OCI-LY3 (cell line): ENCODE data around the gene BACE2.

ENCODE experiments used
- H2AFZ ChIP-seq: fragments of 200-600, 300-600 bp; shearing (Covaris generic); 2 replicates; pipeline ENCODE4 v1.6.0; 2014; ENCODE audit warnings: antibody characterized with exemption, low read depth, low read length
- H3K27ac ChIP-seq: fragments of 200-600, 300-600 bp; sonication (generic); 2 replicates; pipeline ENCODE4 v1.5.1; 2014; ENCODE audit warnings: mild to moderate bottlenecking, low read length, moderate library complexity, mixed read lengths
- H3K27me3 ChIP-seq: fragments of 200-600, 300-600 bp; sonication (generic); 2 replicates; pipeline ENCODE4 v1.6.1; 2014; ENCODE audit warnings: low read depth, low read length, mixed read lengths
- H3K36me3 ChIP-seq: fragments of 200-600, 300-600 bp; sonication (generic); replicated peaks from 2 replicates; pipeline ENCODE3; 2014; ENCODE audit warnings: low read depth, low read length, mixed read lengths
- H3K4me1 ChIP-seq: fragments of 300-600, 200-600 bp; sonication (generic); 2 replicates; pipeline ENCODE4 v1.6.1; 2014; ENCODE audit warnings: low read length, mixed read lengths
- H3K4me2 ChIP-seq: fragments of 200-600, 300-600 bp; sonication (generic); 2 replicates; pipeline ENCODE4 v1.6.1; 2014; ENCODE audit warnings: low read length, mixed read lengths
- H3K4me3 ChIP-seq: fragments of 300-600, 200-600 bp; sonication (generic); 2 replicates; pipeline ENCODE4 v1.5.1; 2014; ENCODE audit warnings: antibody characterized with exemption, mild to moderate bottlenecking, low read length, moderate library complexity
- H3K79me2 ChIP-seq: fragments of 300-600, 200-600 bp; shearing (Covaris generic); 2 replicates; pipeline ENCODE4 v1.6.1; 2014; ENCODE audit warnings: mild to moderate bottlenecking, low read length, mixed read lengths
- H3K9ac ChIP-seq: fragments of 300-600, 200-600 bp; shearing (Covaris generic); 2 replicates; pipeline ENCODE4 v1.6.0; 2014; ENCODE audit warnings: mild to moderate bottlenecking, low read length, moderate library complexity
- H3K9me3 ChIP-seq: fragments of 200-600, 300-600 bp; shearing (Covaris generic); 2 replicates; pipeline ENCODE4 v1.6.1; 2014; ENCODE audit warnings: low read length, mixed read lengths; ENCODE audit not compliant: insufficient read depth
- H4K20me1 ChIP-seq: fragments of 200-600, 300-600 bp; sonication (generic); 2 replicates; pipeline ENCODE4 v1.6.1; 2016; ENCODE audit warnings: low read length, mixed read lengths; ENCODE audit not compliant: insufficient read depth
- CTCF ChIP-seq: fragments of 200-600, 300-600 bp; sonication (generic); IDR thresholded peaks from 2 replicates; pipeline ENCODE4 v1.5.1; 2014; ENCODE audit warnings: antibody characterized with exemption, low read length, low read depth
- EZH2phosphoT487 ChIP-seq: fragments of 200-600 bp; shearing (Covaris generic); IDR thresholded peaks from 2 replicates; pipeline ENCODE4 v1.6.1; 2018; ENCODE audit warnings: antibody characterized with exemption, mixed run types, low read depth

BACE2 gene

DNA sequence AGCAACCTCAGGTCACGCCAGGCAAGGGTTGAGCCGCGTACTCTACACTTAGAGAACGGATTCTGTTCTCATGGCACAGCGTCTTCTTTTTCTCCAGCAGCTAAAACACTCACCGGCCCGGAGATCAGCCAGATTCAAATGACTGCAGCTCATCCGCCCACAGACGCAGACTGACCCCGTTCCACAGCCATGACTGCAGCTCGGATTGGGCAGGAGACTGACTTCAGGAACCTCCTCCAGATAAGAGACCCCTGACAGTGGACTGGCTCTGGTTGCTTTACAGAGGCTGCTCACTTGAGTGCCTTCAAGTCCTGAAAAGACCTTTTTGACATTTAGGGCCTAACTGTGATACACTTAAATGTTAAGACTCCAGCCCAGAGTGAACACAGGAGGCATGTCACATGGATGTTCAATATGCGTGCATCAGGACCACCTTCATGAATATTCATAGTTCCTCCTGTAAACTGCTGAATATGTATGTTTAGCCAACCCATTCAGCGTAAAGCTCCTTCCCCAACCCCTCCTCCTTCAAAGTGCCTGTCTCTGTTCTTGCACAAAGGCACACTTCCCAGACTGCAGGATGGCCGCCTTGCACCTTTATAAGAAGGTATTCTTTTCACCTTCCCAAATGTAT lies 42.6 kb downstream of the BACE2 start:
- Histone ChIP-seq H3K27me3 (peaks cover 12% of the 10 kb centered on the region; the same call in 1 of the 2 replicates), H3K4me2 (no peak overlapping the region), H3K36me3 (no peaks in the 10 kb centered on the region), H3K27ac (no peak overlapping the region), H3K4me3 (no peak overlapping the region), H3K79me2 (no peaks in the 10 kb centered on the region), H4K20me1 (no peaks in the 10 kb centered on the region), H3K9ac (no peak overlapping the region), H2AFZ (no peak overlapping the region), H3K9me3 (no peaks in the 10 kb centered on the region), H3K4me1 (no peaks in the 10 kb centered on the region)
- TF ChIP-seq EZH2phosphoT487 (no peak), CTCF (no peak)

DNA sequence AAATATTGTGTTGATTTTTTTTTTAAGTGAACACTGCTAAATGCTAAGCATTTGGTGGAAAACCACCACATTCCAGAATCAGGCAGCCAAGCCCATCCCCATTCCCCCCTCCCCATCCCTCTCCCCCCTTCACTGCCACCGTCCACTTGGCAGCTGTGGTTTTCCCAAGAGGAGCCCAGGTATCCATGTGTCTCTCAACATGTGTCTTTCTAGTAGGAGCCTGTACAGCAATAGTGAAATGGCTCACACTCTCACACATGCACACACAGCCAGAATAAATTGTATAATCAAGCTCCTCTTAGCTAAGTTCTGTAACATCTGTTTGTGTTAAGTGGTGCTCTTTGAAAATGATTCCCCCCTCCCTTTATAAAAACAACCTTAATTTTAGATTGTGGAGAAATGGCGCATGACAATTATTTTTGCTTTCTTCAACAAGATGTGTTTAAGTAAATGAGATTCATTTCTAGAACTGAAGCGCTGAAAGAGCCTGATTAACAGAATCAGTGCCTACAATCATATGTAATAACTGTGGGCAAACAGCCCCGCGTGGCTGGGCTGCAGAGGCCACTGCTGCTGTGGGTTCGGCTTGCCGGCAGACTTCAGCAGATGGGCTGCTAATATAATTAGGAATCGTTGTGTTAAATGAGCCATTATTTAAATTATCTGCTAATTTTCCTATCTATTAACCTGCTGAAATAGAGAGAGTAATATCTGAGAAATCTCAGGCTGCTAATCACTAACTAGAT lies 43.3 kb downstream of the BACE2 start:
- Histone ChIP-seq H3K27ac (no peak overlapping the region), H4K20me1 (no peaks in the 10 kb centered on the region), H3K4me1 (no peaks in the 10 kb centered on the region), H3K27me3 (peaks cover 12% of the 10 kb centered on the region; the same call in 1 of the 2 replicates), H2AFZ (no peak overlapping the region), H3K79me2 (no peaks in the 10 kb centered on the region), H3K9me3 (no peaks in the 10 kb centered on the region), H3K4me3 (no peak overlapping the region), H3K36me3 (no peaks in the 10 kb centered on the region), H3K4me2 (no peak overlapping the region), H3K9ac (no peak overlapping the region)
- TF ChIP-seq CTCF (no peak), EZH2phosphoT487 (no peak)

DNA sequence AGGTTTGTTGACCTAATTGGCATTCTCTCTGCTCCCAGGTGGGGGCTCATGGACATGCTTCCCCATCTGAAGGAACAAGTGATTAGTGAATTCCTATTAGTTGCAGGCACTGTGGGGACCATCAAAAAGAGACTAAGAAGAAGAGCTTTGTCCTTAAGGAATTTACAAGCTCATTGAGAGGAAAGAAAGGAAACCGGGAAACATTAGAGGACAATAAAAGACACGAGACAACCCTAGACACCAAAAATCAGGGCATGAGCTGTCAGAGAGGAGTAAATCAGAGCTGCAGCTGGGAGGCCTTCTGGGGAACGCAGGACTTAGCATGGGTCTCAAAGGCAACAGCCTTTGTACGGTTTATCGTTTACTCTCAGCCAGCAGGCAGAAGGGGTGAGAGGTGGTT lies 45.1 kb downstream of the BACE2 start:
- Histone ChIP-seq H3K27me3 (peaks cover 8% of the 10 kb centered on the region; the same call in 1 of the 2 replicates), H2AFZ (no peak overlapping the region), H3K36me3 (no peaks in the 10 kb centered on the region), H3K9me3 (no peaks in the 10 kb centered on the region), H3K79me2 (no peaks in the 10 kb centered on the region), H3K4me2 (no peak overlapping the region), H3K4me3 (no peak overlapping the region), H4K20me1 (no peaks in the 10 kb centered on the region), H3K9ac (no peak overlapping the region), H3K4me1 (no peaks in the 10 kb centered on the region), H3K27ac (no peak overlapping the region)
- TF ChIP-seq EZH2phosphoT487 (no peak), CTCF (no peak)

GRCh38 chr21:41215856-41216408 lies 48.0 kb downstream of the BACE2 start:
- Histone ChIP-seq H3K27me3 (peaks cover 8% of the 10 kb centered on the region; the same call in 1 of the 2 replicates), H3K4me3 (no peak overlapping the region), H3K27ac (no peak overlapping the region), H3K9ac (no peak overlapping the region), H4K20me1 (no peaks in the 10 kb centered on the region), H3K79me2 (no peaks in the 10 kb centered on the region), H3K4me1 (no peaks in the 10 kb centered on the region), H3K4me2 (no peak overlapping the region), H3K9me3 (no peaks in the 10 kb centered on the region), H2AFZ (no peak overlapping the region), H3K36me3 (no peaks in the 10 kb centered on the region)
- no peak for TF ChIP-seq EZH2phosphoT487
- no peak for TF ChIP-seq CTCF
